ENCODE data around the gene DOK3. TPM values are rescaled to one million over a fixed set of nuclear protein-coding genes. Genes with fewer than 3 reads are reported as not detected.

Gene DOK3
- polyA plus RNA-seq, 3 donors, result 62.8 to 196 (median 98.3) TPM

- peak overlapping the region in 2 of 7 donors; percentile 4 to 77 for H3K27ac Mint-ChIP-seq
- peaks cover 73% of the 10 kb centered on the region for H3K79me2 ChIP-seq (ENCODE audit: insufficient read depth, low read length)
- no peaks in the 10 kb centered on the region for H3K9me3 Mint-ChIP-seq
- H3K27me3 ChIP-seq (ENCODE audit: control insufficient read depth in 2 of 2, insufficient read depth in 2 of 2, low read length in 2 of 2), result no peaks in the 10 kb centered on the region
- H3K27me3 Mint-ChIP-seq (ENCODE audit: low read depth in 3 of 3), result peaks cover 0 to 1% (median 0%) of the 10 kb centered on the region in 3 donors
- peaks cover 28 to 39% of the 10 kb centered on the region in 2 donors for H3K36me3 Mint-ChIP-seq
- H3K9me3 ChIP-seq (replicated peaks in 1 of 2; ENCODE audit: control insufficient read depth in 1 of 2, insufficient read depth in 1 of 2, low read length in 2 of 2), result no peaks in the 10 kb centered on the region
- peaks cover 79% of the 10 kb centered on the region for H4K20me1 ChIP-seq (ENCODE audit: insufficient read depth, low read length)
- H2AFZ ChIP-seq (ENCODE audit: insufficient read depth, low read depth, low read length, poor library complexity, severe bottlenecking), result no peak overlapping the region
- H3K9ac ChIP-seq (ENCODE audit: insufficient read depth, low read length, poor library complexity, severe bottlenecking), result no peak overlapping the region
- TF ChIP-seq CTCF (IDR thresholded peaks at IDR 0.05), result no peak
- no peak overlapping the region for H3K4me2 ChIP-seq (replicated peaks; ENCODE audit: extremely low read depth, low read length, poor library complexity, severe bottlenecking)
- peak in 1 of 3 donors; percentile 26 for DNase-seq
- H3K4me3 Mint-ChIP-seq, result no peak overlapping the region
- H3K27ac ChIP-seq (ENCODE audit: low read depth in 1 of 2, low read length in 2 of 2), result no peak overlapping the region
- intact Hi-C loops (cut with micrococcal nuclease), result loop anchor here in 1 of 2 donors (5.0 kb wide), 1 partner anchor 33 kb away; the partner anchor contains the start of gene DDX41
- 100% methylated on average over 1 of the region's 1 CpG for WGBS (ENCODE audit: insufficient coverage)
- H3K4me1 ChIP-seq (ENCODE audit: control insufficient read depth in 1 of 2, insufficient read depth in 2 of 2, low read length in 2 of 2), result peaks cover 49 to 58% of the 10 kb centered on the region in 2 donors
- H3K36me3 ChIP-seq (replicated peaks in 1 of 2; ENCODE audit: control insufficient read depth in 1 of 2, insufficient read depth in 2 of 2, low read length in 2 of 2), result peaks cover 0 to 28% of the 10 kb centered on the region in 2 donors
- peaks cover 59% of the 10 kb centered on the region for H3K4me1 Mint-ChIP-seq
- H3K4me3 ChIP-seq (replicated peaks in 1 of 3; ENCODE audit: low read depth in 2 of 3, low read length in 3 of 3), result no peak overlapping the region
Measured at GRCh38 chr5:177550122-177550521, 40.5 kb upstream of the DOK3 start.

DNA sequence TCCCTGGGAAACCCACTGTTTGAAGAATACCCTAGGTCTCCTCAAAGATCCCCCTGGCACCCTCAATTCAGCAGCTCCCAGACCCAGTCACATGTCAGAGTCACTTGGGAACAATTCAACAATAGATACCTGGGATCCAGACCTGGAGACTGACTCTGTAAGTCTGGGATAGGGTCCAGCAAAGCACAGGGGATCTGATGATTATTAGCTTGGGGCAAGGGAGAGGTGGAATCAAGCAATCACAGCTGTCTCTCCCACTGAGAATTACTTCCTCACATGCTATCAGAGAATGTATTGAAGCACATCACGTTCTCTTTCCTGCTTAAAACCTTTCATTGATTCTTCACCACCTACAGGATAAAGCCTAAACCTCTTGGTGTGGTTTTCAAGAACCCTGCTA is 38.9 kb upstream of the DOK3 start:
- WGBS (ENCODE audit: insufficient coverage), result no CpG with 5 or more reads among the region's 1 CpG
- Mint-ChIP-seq H3K27me3 (ENCODE audit: low read depth in 3 of 3) (peaks cover 0 to 1% (median 0%) of the 10 kb centered on the region in 3 donors), H3K4me3 (no peak overlapping the region), H3K9me3 (no peaks in the 10 kb centered on the region), H3K27ac (peak overlapping the region in 6 of 7 donors; percentile 32 to 78 (median 62)), H3K36me3 (peaks cover 28 to 43% of the 10 kb centered on the region in 2 donors), H3K4me1 (peaks cover 57% of the 10 kb centered on the region)
- Histone ChIP-seq H3K9me3 (replicated peaks in 1 of 2; ENCODE audit: control insufficient read depth in 1 of 2, insufficient read depth in 1 of 2, low read length in 2 of 2) (no peaks in the 10 kb centered on the region), H3K4me2 (replicated peaks; ENCODE audit: extremely low read depth, low read length, poor library complexity, severe bottlenecking) (no peak overlapping the region), H3K4me1 (ENCODE audit: control insufficient read depth in 1 of 2, insufficient read depth in 2 of 2, low read length in 2 of 2) (peaks cover 45 to 54% of the 10 kb centered on the region in 2 donors), H2AFZ (ENCODE audit: insufficient read depth, low read depth, low read length, poor library complexity, severe bottlenecking) (no peak overlapping the region), H3K27me3 (ENCODE audit: control insufficient read depth in 2 of 2, insufficient read depth in 2 of 2, low read length in 2 of 2) (no peaks in the 10 kb centered on the region), H3K27ac (ENCODE audit: low read depth in 1 of 2, low read length in 2 of 2) (peak overlapping the region in 1 of 2 donors; percentile 62), H3K9ac (ENCODE audit: insufficient read depth, low read length, poor library complexity, severe bottlenecking) (no peak overlapping the region), H3K36me3 (replicated peaks in 1 of 2; ENCODE audit: control insufficient read depth in 1 of 2, insufficient read depth in 2 of 2, low read length in 2 of 2) (peaks cover 0 to 36% of the 10 kb centered on the region in 2 donors), H4K20me1 (ENCODE audit: insufficient read depth, low read length) (peaks cover 87% of the 10 kb centered on the region), H3K79me2 (ENCODE audit: insufficient read depth, low read length) (peaks cover 82% of the 10 kb centered on the region), H3K4me3 (replicated peaks in 1 of 3; ENCODE audit: low read depth in 2 of 3, low read length in 3 of 3) (no peak overlapping the region)
- TF ChIP-seq CTCF (IDR thresholded peaks at IDR 0.05), result no peak
- intact Hi-C loops (cut with micrococcal nuclease), result loop anchor here in 1 of 2 donors (10.0 kb wide), 1 partner anchor 54 kb away; the partner anchor contains the start of gene PDLIM7
- DNase-seq, result no peak

All from CD14-positive monocyte (primary cell).